Upper lobe of right lung (tissue), 1 donor: ENCODE data around the gene SEL1L. TPM values are rescaled to one million over a fixed set of nuclear protein-coding genes. Genes with fewer than 3 reads are reported as not detected.

Experiments
- ATAC-seq: fragments of 200-7000 bp; cut with Tn5 transposase; one replicate; pipeline ENCODE4 v1.9.1; 2020; ENCODE audit warnings: mild to moderate bottlenecking, moderate library complexity
- DNase-seq: peaks from one replicate; pipeline ENCODE4 v3.0.0-alpha.2; 2020
- H3K27ac ChIP-seq: fragments of 200-600 bp; one replicate; pipeline ENCODE4 v1.8.0; 2022
- H3K27me3 ChIP-seq: fragments of 200-600 bp; one replicate; pipeline ENCODE4 v1.8.0; 2022; ENCODE audit warnings: mild to moderate bottlenecking
- H3K36me3 ChIP-seq: fragments of 200-600 bp; one replicate; pipeline ENCODE4 v1.8.0; 2022
- H3K4me1 ChIP-seq: fragments of 200-600 bp; one replicate; pipeline ENCODE4 v1.8.0; 2022
- H3K4me3 ChIP-seq: fragments of 200-600 bp; one replicate; pipeline ENCODE4 v1.8.0; 2022; ENCODE audit warnings: mild to moderate bottlenecking
- H3K9me3 ChIP-seq: fragments of 200-600 bp; one replicate; pipeline ENCODE4 v1.8.0; 2022
- intact Hi-C: fragments of 100-400 bp; cut with DNase I; formaldehyde crosslinking; loops from one replicate; pipeline ENCODE4 v1.11.0; 2022
- total RNA-seq: library from RNA; stranded (reverse); fragmentation: NEBNext Ultra II Directional; extraction: Animal tissue kit (Norgen Biotek cat#: 25700); gene quantifications from one replicate; pipeline ENCODE4 v1.2.1, GENCODE V29; 2021
- TF ChIP-seq, protein P1 (sequence below): fragments of 200-600 bp; IDR thresholded peaks from one replicate; pipeline ENCODE4 v1.8.0; 2022; ENCODE audit warnings: antibody characterized with exemption
- donor health status: DM: no; HTN: yes; CAD: no; lungs with severe emphysema.

The SEL1L gene
- total RNA-seq, 1 donor from 2014 or later, result 108 TPM

DNA sequence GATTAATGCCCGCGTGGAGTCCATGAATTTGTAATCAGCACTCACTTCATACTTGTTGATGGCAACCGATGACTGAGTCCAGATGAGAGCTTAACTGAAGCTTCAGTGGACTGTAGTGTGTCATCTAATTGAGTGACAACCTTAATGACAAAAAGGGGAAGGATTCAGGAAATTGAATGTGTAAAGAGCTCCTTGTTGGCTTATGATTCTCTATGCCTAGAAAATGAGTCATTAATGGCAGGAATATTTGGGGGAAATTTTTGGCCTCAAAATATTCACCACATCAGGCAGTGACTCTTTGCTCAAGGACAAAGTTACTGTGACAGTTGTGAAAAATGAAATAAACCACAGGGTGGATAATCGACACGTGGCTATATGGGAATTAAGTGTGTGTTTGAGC is 78.3 kb downstream of the SEL1L start:
- DNase-seq, result no peak
- no peak overlapping the region for H3K27ac ChIP-seq
- intact Hi-C loops, result loop anchor here (10.0 kb wide), 1 partner anchor 181 kb away; no protein-coding TSS in a partner anchor

DNA sequence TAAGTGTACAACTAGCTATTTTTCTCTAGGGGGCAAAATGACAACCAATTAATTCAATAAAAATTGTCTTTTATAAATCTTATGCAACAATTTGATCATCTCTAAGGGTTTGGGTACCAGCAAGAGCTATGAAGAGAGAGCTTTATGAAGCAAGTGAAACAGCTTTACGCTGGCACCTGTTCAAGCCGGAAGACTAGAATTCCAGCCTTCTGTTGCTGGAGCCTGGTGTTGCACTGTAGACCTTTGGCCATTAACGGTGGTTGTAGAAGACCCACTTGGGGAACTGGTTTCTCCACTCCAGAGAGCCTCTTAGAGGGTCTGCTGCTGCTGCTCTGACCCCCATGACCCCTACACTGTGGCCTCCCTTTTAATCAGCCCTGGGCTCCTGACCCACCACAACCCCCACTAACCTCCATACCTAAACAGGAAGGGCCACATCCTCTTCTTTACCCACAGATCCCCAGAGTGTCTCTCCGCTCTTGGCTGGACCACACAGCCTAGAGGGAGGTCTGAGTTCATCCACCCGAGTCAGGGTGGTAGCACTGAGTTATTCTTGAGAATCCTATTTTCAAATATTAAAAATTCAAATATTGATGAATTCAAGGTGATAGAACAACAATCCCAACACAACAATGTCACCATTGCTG is 79.0 kb downstream of the SEL1L start:
- no peak overlapping the region for H3K27ac ChIP-seq
- H3K36me3 ChIP-seq, result no peaks in the 10 kb centered on the region
- H3K27me3 ChIP-seq, result no peaks in the 10 kb centered on the region
- H3K9me3 ChIP-seq, result no peaks in the 10 kb centered on the region
- no peak for DNase-seq
- no peak overlapping the region for H3K4me3 ChIP-seq
- peaks cover 12% of the 10 kb centered on the region for H3K4me1 ChIP-seq
- ATAC-seq, result peak; percentile 7
- intact Hi-C loops, result loop anchor here (10.0 kb wide), 1 partner anchor 180 kb away; no protein-coding TSS in a partner anchor
- TF ChIP-seq, protein P1, sequence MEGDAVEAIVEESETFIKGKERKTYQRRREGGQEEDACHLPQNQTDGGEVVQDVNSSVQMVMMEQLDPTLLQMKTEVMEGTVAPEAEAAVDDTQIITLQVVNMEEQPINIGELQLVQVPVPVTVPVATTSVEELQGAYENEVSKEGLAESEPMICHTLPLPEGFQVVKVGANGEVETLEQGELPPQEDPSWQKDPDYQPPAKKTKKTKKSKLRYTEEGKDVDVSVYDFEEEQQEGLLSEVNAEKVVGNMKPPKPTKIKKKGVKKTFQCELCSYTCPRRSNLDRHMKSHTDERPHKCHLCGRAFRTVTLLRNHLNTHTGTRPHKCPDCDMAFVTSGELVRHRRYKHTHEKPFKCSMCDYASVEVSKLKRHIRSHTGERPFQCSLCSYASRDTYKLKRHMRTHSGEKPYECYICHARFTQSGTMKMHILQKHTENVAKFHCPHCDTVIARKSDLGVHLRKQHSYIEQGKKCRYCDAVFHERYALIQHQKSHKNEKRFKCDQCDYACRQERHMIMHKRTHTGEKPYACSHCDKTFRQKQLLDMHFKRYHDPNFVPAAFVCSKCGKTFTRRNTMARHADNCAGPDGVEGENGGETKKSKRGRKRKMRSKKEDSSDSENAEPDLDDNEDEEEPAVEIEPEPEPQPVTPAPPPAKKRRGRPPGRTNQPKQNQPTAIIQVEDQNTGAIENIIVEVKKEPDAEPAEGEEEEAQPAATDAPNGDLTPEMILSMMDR, result no peak

More for the DNA sequence above, 78.3 kb downstream of the SEL1L start:
- Histone ChIP-seq H3K4me1 (peaks cover 5% of the 10 kb centered on the region), H3K9me3 (no peaks in the 10 kb centered on the region), H3K27me3 (no peaks in the 10 kb centered on the region), H3K36me3 (no peaks in the 10 kb centered on the region), H3K4me3 (no peak overlapping the region)
- TF ChIP-seq, protein P1, result no peak
- no peak for ATAC-seq

DNA sequence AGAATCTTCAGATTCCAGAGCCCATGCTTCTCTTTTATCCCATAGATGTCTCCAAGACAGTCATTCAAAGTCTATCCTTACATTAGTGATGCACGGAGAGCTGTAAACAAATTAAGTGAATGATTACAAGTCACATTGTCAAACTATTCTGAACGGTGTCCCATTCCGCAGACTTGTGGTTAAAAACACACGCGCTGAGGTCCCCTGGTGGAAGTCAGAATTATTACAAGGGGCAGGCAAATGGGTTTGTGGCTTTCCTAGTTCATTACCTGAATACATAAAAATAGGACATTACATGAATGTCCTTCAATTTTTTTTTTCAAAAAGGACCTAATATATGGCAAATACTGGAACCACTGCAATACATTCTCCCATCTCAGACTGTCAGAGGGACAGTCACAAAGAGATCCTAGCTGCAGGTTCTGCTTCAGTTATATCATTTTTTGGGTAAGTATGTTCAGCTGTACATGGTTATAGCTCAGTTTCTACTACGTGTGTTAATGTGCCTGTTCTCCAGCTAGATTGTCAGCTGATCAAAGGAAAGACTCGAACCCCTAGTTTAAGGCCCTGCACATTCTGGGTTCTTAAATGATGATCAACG is 80.4 kb downstream of the SEL1L start:
- ATAC-seq, result peak; percentile 83
- intact Hi-C loops, result loop anchor here (10.0 kb wide), 1 partner anchor 178 kb away; no protein-coding TSS in a partner anchor

DNA sequence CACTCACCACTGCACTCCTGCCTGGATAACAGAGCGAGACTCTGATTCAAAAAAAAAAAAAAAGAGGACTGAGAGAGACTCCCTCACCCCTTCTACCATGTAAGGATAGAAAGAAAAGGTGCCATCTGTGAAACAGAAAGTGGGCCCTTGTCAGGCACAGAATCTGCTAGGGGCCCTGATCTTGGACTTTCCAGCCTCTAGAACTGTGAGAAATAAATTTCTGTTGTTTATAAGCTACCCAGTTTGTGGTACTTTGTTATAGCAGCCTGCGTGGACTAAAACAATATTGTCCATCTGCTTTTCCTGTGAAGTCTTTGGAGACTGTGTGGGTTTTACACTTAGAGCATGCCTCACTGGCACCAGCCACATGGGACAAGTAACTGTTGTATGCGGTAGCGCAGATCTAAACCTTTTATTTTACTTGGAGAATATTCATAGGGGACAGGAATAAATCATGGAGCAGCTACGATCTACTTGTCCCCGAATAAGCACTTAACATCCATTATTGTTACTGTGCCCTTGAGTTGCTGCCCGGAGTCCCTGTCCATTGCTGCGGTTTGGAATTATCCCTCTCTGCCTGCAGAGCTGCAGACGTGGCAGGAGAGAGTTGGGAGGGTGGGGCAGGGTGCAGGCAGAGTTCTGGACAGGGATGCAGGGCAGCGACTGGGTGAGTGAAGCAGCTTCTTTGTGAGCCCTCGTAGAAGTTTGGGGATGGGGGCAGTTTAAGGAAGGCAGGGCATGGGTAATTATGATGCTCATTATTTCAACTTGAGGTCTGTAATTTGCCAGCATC is 81.1 kb downstream of the SEL1L start:
- DNase-seq (no peak), ATAC-seq (no peak)
- H3K9me3 ChIP-seq, result no peaks in the 10 kb centered on the region
- no peak overlapping the region for H3K27ac ChIP-seq
- TF ChIP-seq, protein P1, result no peak
- no peaks in the 10 kb centered on the region for H3K27me3 ChIP-seq
- H3K4me1 ChIP-seq, result peaks cover 12% of the 10 kb centered on the region
- no peaks in the 10 kb centered on the region for H3K36me3 ChIP-seq
- H3K4me3 ChIP-seq, result no peak overlapping the region
- intact Hi-C loops, result loop anchor here (10.0 kb wide), 1 partner anchor 178 kb away; no protein-coding TSS in a partner anchor

More for the DNA sequence above, 80.4 kb downstream of the SEL1L start:
- H3K4me3 ChIP-seq, result no peak overlapping the region
- peaks cover 12% of the 10 kb centered on the region for H3K4me1 ChIP-seq
- TF ChIP-seq, protein P1, result peak; percentile 89
- no peak for DNase-seq
- H3K27me3 ChIP-seq, result no peaks in the 10 kb centered on the region
- H3K27ac ChIP-seq, result no peak overlapping the region
- no peaks in the 10 kb centered on the region for H3K9me3 ChIP-seq
- H3K36me3 ChIP-seq, result no peaks in the 10 kb centered on the region

DNA sequence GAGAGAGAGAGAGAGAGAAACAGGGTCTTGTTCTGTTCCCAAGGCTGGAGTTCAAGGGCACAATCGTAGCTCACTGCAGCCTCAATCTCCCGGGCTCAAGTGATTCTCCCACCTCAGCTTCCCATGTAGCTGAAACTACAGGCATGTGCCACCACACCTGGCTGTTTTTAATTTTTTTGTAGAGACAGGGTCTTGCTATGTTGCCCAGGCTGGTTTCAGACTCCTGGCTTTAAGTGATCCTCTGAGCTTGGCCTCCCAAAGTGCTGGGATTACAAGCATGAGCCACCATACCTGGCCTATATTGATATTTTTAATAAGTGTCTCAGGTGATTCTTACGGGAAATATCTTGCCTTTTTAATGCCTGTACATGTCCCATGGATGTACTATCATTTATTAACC is 82.7 kb downstream of the SEL1L start:
- ATAC-seq (no peak), DNase-seq (no peak)
- Histone ChIP-seq H3K27ac (no peak overlapping the region), H3K4me1 (peaks cover 12% of the 10 kb centered on the region), H3K36me3 (no peaks in the 10 kb centered on the region), H3K9me3 (no peaks in the 10 kb centered on the region), H3K4me3 (no peak overlapping the region), H3K27me3 (no peaks in the 10 kb centered on the region)
- TF ChIP-seq, protein P1, result no peak
- intact Hi-C loops, result loop anchor here (10.0 kb wide), 1 partner anchor 176 kb away; no protein-coding TSS in a partner anchor
